ENCODE results near the gene PLXNB2.

The PLXNB2 gene

GRCh38 chr22:50310949-50311444 lies 3.6 kb upstream of the PLXNB2 start:
- no peak for DNase-seq

GRCh38 chr22:50310031-50310722 lies 2.7 kb upstream of the PLXNB2 start:
- no peak for DNase-seq

- DNase-seq, result no peak
These were observed 2.1 kb upstream of the PLXNB2 start for GRCh38 chr22:50309601-50309991.

DNA sequence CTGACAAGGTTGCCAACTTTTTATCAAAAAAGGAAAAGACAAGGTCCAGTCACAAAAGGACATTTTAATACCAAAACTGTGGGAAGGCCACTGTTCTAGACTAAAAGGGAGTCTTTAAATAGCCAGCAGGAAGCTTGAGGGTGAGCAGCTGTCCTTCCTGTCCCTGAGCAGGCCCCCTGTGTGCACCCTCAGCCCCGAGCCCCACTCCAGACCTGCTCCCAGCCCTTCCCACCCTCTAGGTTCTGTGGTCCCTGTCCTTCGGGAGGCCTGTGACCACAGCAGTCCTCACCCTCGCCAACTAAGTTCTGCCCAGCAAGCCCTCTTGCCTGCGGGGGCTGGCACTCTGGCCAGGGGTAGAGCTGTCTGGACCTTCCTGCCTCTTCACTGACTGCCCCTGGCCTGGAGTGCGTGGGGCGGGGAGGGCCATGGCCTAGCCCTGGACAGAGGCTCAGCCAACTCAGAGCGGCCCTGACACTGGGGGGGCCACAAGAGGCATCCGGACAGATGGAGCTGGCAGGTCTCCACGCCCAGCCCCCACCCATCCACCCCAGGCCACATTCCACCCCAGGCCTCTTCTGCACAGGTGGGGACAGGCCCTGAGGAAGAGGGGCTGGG lies 1.6 kb upstream of the PLXNB2 start:
- DNase-seq, result no peak

GRCh38 chr22:50308597-50308935 lies 1.1 kb upstream of the PLXNB2 start:
- DNase-seq, result no peak

GRCh38 chr22:50307890-50308596 lies 597 bp upstream of the PLXNB2 start:
- no peak for DNase-seq

DNA sequence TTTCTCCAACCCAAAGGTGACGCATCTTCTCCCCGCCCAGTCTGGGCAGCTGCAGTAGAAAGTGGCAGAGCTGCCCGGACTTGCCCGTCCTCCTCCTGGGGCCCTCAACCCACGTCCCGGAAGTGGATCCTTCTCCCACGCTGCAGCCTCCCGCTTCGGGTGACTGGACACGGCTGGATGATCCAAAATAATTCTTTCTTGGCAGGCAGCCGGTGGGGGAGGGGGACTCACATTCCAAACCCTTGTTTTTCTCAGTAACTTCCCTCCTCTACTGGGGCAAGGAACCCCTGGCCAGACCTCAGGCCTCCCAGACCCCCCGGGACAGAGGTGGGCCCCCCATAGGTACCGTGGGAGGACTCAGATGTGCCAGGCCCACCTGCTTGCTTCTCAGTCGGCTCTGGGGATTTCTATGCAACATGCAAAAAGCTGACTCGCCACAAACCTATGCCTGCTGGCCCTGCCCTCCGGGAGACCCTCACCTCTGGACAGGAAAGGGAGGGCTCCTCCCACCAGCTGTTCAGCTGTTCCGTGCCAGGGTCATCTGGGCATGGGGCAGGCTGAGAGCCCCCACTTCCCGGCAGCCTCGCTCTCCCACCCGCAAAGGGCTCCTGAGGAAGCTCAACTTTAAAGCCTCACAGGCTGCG lies 1.4 kb downstream of the PLXNB2 start:
- DNase-seq, result no peak

DNA sequence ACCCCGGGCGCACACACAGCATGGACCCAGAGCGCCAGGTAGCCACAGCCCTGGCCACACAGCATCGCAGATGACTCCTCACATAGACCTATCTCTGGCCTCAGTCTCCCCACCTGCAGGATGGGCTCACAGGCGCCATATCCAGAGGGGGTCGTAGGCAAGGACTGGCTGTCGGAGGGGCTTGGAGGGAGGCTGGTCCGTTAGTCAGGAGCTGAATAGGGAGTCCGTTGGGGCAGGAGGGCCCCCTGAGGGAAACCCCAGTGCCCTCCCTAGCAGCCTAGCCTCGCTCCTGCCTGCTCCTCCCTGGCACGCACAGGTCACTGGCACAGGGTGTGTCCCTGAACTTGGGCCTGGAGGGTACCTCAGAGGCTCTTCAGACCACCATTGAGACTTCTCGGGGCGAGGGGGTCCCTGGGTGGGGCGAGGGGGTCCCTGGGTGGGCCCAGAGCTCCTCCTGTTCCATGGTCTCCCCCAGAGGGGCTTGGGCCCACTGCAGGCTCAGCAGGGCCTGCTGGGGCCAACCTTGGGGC lies 2.0 kb downstream of the PLXNB2 start:
- no peak for DNase-seq

- DNase-seq, result no peak
These were observed 2.7 kb downstream of the PLXNB2 start for GRCh38 chr22:50304528-50305392.

GRCh38 chr22:50303848-50304527 lies 3.5 kb downstream of the PLXNB2 start:
- no peak for DNase-seq

GRCh38 chr22:50303515-50303847 lies 4.0 kb downstream of the PLXNB2 start:
- no peak for DNase-seq

GRCh38 chr22:50302564-50302963 lies 4.9 kb downstream of the PLXNB2 start:
- DNase-seq, result no peak

- no peak for DNase-seq
These were observed 5.4 kb downstream of the PLXNB2 start for GRCh38 chr22:50302041-50302541.

DNA sequence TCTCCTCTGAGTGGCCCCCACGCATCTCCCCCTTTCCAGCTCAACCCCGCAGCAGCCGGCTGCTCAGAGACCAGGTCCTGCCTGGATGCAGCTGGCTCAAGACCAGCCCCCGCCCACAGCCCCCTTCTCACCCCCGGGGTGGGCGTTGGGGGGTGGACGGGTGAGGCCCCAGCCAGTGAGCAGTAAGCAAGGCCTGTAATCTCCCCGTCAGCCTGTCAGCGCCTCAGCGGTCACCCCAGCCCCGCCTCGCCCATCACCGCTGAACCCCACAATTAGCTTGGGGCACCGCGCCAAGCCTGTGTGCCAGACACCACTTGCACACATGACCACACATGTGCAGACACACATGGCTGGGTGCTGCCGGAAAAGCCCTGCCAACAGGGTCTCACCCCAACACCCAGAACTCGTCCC lies 5.9 kb downstream of the PLXNB2 start:
- no peak for DNase-seq

DNA sequence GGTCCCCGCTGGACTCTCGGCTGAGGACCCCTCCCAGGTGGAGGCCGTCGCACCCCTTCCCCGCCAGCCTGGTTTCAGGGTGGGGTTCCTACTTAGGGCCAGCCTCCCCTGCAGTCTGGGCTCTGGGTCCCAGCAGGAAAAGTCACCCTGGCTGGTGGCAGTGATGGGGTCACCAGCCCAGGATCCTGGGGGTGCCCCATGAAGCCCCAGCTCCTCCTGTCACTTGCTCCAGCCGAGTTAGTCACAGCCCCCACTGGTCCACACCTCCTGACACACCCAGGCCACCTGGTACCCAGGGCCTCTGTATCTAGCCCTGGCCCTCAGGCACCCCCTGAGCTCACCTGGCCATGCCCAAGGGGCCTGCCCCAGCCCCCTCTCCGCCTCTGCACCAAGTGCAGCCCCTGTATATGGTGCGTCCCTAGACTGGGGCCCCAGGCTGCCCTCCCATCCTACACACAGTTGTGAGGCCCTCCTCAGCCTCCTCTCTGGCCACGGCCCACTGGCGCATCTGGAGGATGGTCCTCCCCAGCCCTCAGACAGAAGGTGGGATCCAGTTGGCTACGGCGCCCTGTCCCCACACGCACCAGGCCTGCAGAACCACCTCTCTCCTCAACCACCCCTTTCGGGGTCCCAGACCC lies 6.7 kb downstream of the PLXNB2 start:
- DNase-seq, result no peak

- DNase-seq, result no peak
These were observed 7.4 kb downstream of the PLXNB2 start for GRCh38 chr22:50299785-50300619.

DNA sequence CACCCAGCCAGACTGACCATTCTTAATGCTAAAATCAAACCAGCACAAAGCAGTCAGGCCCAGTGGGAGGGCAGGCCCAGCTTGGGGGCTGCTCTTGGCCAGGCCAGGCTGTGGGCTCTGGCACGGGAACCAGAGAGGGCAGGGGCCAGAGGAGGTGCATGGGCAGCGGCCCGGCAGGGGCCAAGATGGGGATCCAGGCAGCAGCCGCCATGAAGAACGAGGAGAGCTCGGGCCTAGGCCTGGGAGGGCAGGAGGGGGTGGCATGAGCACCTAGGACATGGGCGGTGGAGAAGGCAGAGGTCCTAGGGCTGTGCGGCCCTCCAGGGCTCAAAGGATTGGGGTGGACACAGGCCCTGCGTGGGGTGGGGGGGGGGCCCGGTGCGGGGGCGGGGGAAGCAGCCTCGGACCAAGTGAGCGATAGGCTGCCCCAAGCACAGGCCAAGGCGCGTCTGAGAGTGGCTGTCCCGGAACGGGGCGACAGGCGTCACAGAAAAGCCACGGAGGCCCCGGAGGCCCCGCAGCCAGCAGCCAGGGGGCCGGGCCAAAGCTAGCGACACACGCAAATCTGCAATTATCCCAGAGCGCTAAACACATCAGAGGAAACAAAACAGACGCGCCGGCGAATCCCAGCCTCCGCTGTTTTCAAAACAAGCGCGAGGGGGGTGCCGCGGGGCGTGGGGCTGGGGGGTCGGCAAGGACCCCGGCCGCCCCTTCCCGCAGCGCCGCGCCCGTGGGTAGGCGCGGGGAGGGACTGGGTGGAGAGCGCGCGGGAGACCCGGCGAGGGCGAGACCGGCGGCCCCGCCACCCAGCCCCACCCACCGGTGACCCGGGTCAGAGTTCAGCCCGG lies 8.3 kb downstream of the PLXNB2 start:
- DNase-seq, result no peak

GRCh38 chr22:50298266-50298637 lies 9.2 kb downstream of the PLXNB2 start:
- DNase-seq, result no peak

DNA sequence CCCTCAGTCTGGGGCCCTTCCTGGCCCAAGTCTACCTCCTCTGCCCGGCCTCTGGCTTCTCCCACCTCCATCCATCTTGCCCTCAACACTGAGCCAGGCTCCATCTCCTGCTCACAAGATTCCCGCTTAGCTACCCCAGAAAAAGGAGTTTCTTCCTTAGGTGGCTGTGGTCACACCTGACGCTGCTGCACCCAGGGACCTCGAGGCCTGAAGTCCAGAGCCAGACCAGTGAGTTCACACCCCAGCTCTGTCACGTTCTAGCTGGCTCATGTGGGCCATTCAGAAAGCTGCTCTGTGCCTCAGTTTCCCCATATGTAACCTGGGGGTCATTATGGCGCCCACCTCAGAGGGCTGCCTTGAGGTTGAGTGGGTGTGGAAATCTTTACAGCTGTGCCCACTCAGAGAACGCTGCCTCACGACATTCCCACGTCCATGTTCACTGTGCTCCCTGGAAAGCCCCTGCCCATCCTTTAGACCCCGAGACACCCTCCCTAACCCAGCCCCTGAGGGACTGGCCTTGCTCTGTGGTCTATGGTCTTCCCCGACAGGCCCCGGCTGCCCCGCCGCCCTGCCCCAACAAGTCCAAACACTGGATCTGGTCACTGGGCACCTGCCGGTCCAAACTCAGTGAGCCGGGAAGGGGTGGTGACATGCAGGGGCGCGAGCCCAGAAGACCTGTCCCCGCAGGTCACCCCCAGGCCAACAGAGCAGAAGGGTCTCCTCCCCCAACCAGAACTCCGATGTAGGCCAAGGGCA lies 9.8 kb downstream of the PLXNB2 start:
- no peak for DNase-seq

Data from activated naive CD4-positive, alpha-beta T cell treated with anti-CD3 and anti-CD28 coated beads, Interleukin-2, amount 50 U/mL, for 16 hours (primary cell).